KOPT-K1 (cell line): ENCODE data around the gene WASF3.

Experiments used
- H3K27ac ChIP-seq: fragments of 200-600 bp; sonication (generic); 2 replicates; pipeline ENCODE4 v1.5.1; 2016; ENCODE audit warnings: antibody characterized with exemption, mild to moderate bottlenecking, low read depth, low read length; ENCODE audit not compliant: poor library complexity, severe bottlenecking
- H3K36me3 ChIP-seq: fragments of 200-600 bp; sonication (generic); 2 replicates; pipeline ENCODE4 v1.5.1; 2017; ENCODE audit warnings: antibody characterized with exemption, mild to moderate bottlenecking, low read length, moderate library complexity; ENCODE audit not compliant: insufficient read depth
- H3K9me3 ChIP-seq: fragments of 200-600 bp; sonication (generic); 2 replicates; pipeline ENCODE4 v1.5.1; 2017; ENCODE audit warnings: antibody characterized with exemption, low read length, mild to moderate bottlenecking; ENCODE audit not compliant: insufficient read depth, poor library complexity, severe bottlenecking

Gene WASF3

GRCh38 chr13:26591672-26592071 lies 34.2 kb downstream of the WASF3 start:
- Histone ChIP-seq H3K9me3 (no peaks in the 10 kb centered on the region), H3K27ac (no peak overlapping the region), H3K36me3 (no peaks in the 10 kb centered on the region)

- no peaks in the 10 kb centered on the region for H3K36me3 ChIP-seq
- no peaks in the 10 kb centered on the region for H3K9me3 ChIP-seq
- H3K27ac ChIP-seq = no peak overlapping the region
Observed at GRCh38 chr13:26593661-26594060, 36.2 kb downstream of the WASF3 start.

GRCh38 chr13:26594363-26594762 lies 36.9 kb downstream of the WASF3 start:
- H3K36me3 ChIP-seq = no peaks in the 10 kb centered on the region
- no peak overlapping the region for H3K27ac ChIP-seq
- H3K9me3 ChIP-seq = no peaks in the 10 kb centered on the region

GRCh38 chr13:26596458-26596857 lies 39.0 kb downstream of the WASF3 start:
- H3K27ac ChIP-seq = no peak overlapping the region
- no peaks in the 10 kb centered on the region for H3K9me3 ChIP-seq
- no peaks in the 10 kb centered on the region for H3K36me3 ChIP-seq

- Histone ChIP-seq H3K36me3 (no peaks in the 10 kb centered on the region), H3K27ac (no peak overlapping the region)
Observed at GRCh38 chr13:26599403-26599802, 41.9 kb downstream of the WASF3 start.

GRCh38 chr13:26599860-26600259 lies 42.4 kb downstream of the WASF3 start:
- Histone ChIP-seq H3K9me3 (no peaks in the 10 kb centered on the region), H3K27ac (no peak overlapping the region), H3K36me3 (no peaks in the 10 kb centered on the region)

More at GRCh38 chr13:26599403-26599802, 41.9 kb downstream of the WASF3 start:
- no peaks in the 10 kb centered on the region for H3K9me3 ChIP-seq

GRCh38 chr13:26600343-26600742 lies 42.9 kb downstream of the WASF3 start:
- Histone ChIP-seq H3K9me3 (no peaks in the 10 kb centered on the region), H3K27ac (no peak overlapping the region), H3K36me3 (no peaks in the 10 kb centered on the region)

GRCh38 chr13:26601669-26602068 lies 44.2 kb downstream of the WASF3 start:
- H3K9me3 ChIP-seq = no peaks in the 10 kb centered on the region
- no peak overlapping the region for H3K27ac ChIP-seq
- H3K36me3 ChIP-seq = no peaks in the 10 kb centered on the region

GRCh38 chr13:26602783-26603182 lies 45.3 kb downstream of the WASF3 start:
- H3K27ac ChIP-seq = no peak overlapping the region
- H3K36me3 ChIP-seq = no peaks in the 10 kb centered on the region
- no peaks in the 10 kb centered on the region for H3K9me3 ChIP-seq

- Histone ChIP-seq H3K27ac (no peak overlapping the region), H3K9me3 (no peaks in the 10 kb centered on the region), H3K36me3 (no peaks in the 10 kb centered on the region)
Observed at GRCh38 chr13:26604784-26605545, 47.5 kb downstream of the WASF3 start.

- Histone ChIP-seq H3K36me3 (no peaks in the 10 kb centered on the region), H3K9me3 (no peaks in the 10 kb centered on the region), H3K27ac (no peak overlapping the region)
Observed at GRCh38 chr13:26605845-26606244, 48.4 kb downstream of the WASF3 start.

GRCh38 chr13:26606631-26607030 lies 49.1 kb downstream of the WASF3 start:
- Histone ChIP-seq H3K9me3 (no peaks in the 10 kb centered on the region), H3K27ac (no peak overlapping the region), H3K36me3 (no peaks in the 10 kb centered on the region)

GRCh38 chr13:26614721-26615120 lies 57.2 kb downstream of the WASF3 start:
- H3K9me3 ChIP-seq = no peaks in the 10 kb centered on the region
- H3K36me3 ChIP-seq = no peaks in the 10 kb centered on the region
- no peak overlapping the region for H3K27ac ChIP-seq

GRCh38 chr13:26616126-26616525 lies 58.6 kb downstream of the WASF3 start:
- H3K36me3 ChIP-seq = no peaks in the 10 kb centered on the region

GRCh38 chr13:26618726-26619125 lies 61.2 kb downstream of the WASF3 start:
- Histone ChIP-seq H3K27ac (no peak overlapping the region), H3K9me3 (peaks cover 8% of the 10 kb centered on the region), H3K36me3 (no peaks in the 10 kb centered on the region)

More at GRCh38 chr13:26616126-26616525, 58.6 kb downstream of the WASF3 start:
- H3K27ac ChIP-seq = no peak overlapping the region
- H3K9me3 ChIP-seq = no peaks in the 10 kb centered on the region

- Histone ChIP-seq H3K9me3 (peaks cover 15% of the 10 kb centered on the region), H3K27ac (no peak overlapping the region), H3K36me3 (no peaks in the 10 kb centered on the region)
Observed at GRCh38 chr13:26619358-26619757, 61.9 kb downstream of the WASF3 start.
